Urinary bladder (tissue), 4 donors: Measurements from ENCODE around the gene CDH20. TPM values are rescaled to one million over a fixed set of nuclear protein-coding genes. Genes with fewer than 3 reads are reported as not detected.

Experiments used
- DNase-seq: peaks from one replicate; pipeline ENCODE4 v3.0.0-alpha.2; 2015; ENCODE audit errors: extremely low spot score
- H3K27ac ChIP-seq: one replicate; pipeline ENCODE4 v1.5.1; 2013; ENCODE audit warnings: low read depth, mild to moderate bottlenecking, moderate library complexity
- H3K36me3 ChIP-seq: one replicate; pipeline ENCODE4 v1.6.1; 2013; ENCODE audit warnings: mild to moderate bottlenecking, moderate library complexity; ENCODE audit not compliant: insufficient read depth
- H3K4me1 ChIP-seq: one replicate; pipeline ENCODE4 v1.6.1; 2013; ENCODE audit warnings: mild to moderate bottlenecking, moderate library complexity; ENCODE audit not compliant: insufficient read depth
- H3K4me3 ChIP-seq: one replicate; pipeline ENCODE4 v1.5.1; 2013; ENCODE audit warnings: low read depth, low read length
- WGBS: extraction: QIAGEN DNeasy Blood & Tissue Kit; methylation state at CpG from one replicate; pipeline ENCODE4 v1.1.7; 2013; 5-methylcytosine and 5-hydroxymethylcytosine counted together
- polyA plus RNA-seq: library from polyadenylated mRNA; stranded (reverse); fragments of 200-250 nt; gene quantifications from one replicate; pipeline ENCODE4 v1.2.3, GENCODE V29; 2013
- total RNA-seq: library from RNA; depleted of rRNA; stranded (reverse); fragments of >200 nt; gene quantifications from one replicate; pipeline ENCODE4 v1.2.3, GENCODE V29; 2014
- donor health status: healthy with polysubstance abuse.
- donor health status: healthy.

CDH20 gene
- total and polyA plus RNA-seq, 2 donors: 1.1 TPM

GRCh38 chr18:61333746-61334490 lies 688 bp downstream of the CDH20 start:
- no peaks in the 10 kb centered on the region for H3K36me3 ChIP-seq
- H3K27ac ChIP-seq: no peak overlapping the region
- WGBS: under 1% methylated on average over 73 of the region's 73 CpGs
- no peak for DNase-seq
- H3K4me3 ChIP-seq: peak overlapping the region; percentile 3
- no peaks in the 10 kb centered on the region for H3K4me1 ChIP-seq

GRCh38 chr18:61334491-61334850 lies 1.2 kb downstream of the CDH20 start:
- DNase-seq: no peak
- no peaks in the 10 kb centered on the region for H3K36me3 ChIP-seq
- H3K4me1 ChIP-seq: no peaks in the 10 kb centered on the region
- no peak overlapping the region for H3K27ac ChIP-seq
- peak overlapping the region; percentile 3 for H3K4me3 ChIP-seq
- WGBS: 4% methylated on average over 13 of the region's 13 CpGs

- H3K36me3 ChIP-seq: no peaks in the 10 kb centered on the region
These were observed 1.9 kb downstream of the CDH20 start for GRCh38 chr18:61334951-61335683.

GRCh38 chr18:61335684-61336555 lies 2.7 kb downstream of the CDH20 start:
- WGBS: 15% methylated on average over 10 of the region's 10 CpGs
- Histone ChIP-seq H3K27ac (no peak overlapping the region), H3K4me3 (no peak overlapping the region), H3K36me3 (no peaks in the 10 kb centered on the region), H3K4me1 (no peaks in the 10 kb centered on the region)
- DNase-seq: no peak

More at GRCh38 chr18:61334951-61335683, 1.9 kb downstream of the CDH20 start:
- no peak for DNase-seq
- H3K4me3 ChIP-seq: no peak overlapping the region
- H3K4me1 ChIP-seq: no peaks in the 10 kb centered on the region
- WGBS: 45% methylated on average over 10 of the region's 10 CpGs
- H3K27ac ChIP-seq: no peak overlapping the region

- H3K27ac ChIP-seq: no peak overlapping the region
- H3K4me3 ChIP-seq: no peak overlapping the region
- H3K4me1 ChIP-seq: no peaks in the 10 kb centered on the region
- H3K36me3 ChIP-seq: no peaks in the 10 kb centered on the region
- no peak for DNase-seq
- 65% methylated on average over 6 of the region's 6 CpGs for WGBS
These were observed 3.5 kb downstream of the CDH20 start for GRCh38 chr18:61336766-61337165.

- no peaks in the 10 kb centered on the region for H3K36me3 ChIP-seq
- H3K4me1 ChIP-seq: no peaks in the 10 kb centered on the region
- H3K27ac ChIP-seq: no peak overlapping the region
- 86% methylated on average over 3 of the region's 3 CpGs for WGBS
- no peak for DNase-seq
- no peak overlapping the region for H3K4me3 ChIP-seq
These were observed 4.3 kb downstream of the CDH20 start for GRCh38 chr18:61337527-61337926.

GRCh38 chr18:61340148-61340547 lies 6.9 kb downstream of the CDH20 start:
- 4% methylated on average over 1 of the region's 1 CpG for WGBS
- no peak for DNase-seq
- H3K27ac ChIP-seq: no peak overlapping the region
- H3K4me3 ChIP-seq: no peak overlapping the region
- no peaks in the 10 kb centered on the region for H3K4me1 ChIP-seq
- H3K36me3 ChIP-seq: no peaks in the 10 kb centered on the region

GRCh38 chr18:61348230-61348629 lies 15.0 kb downstream of the CDH20 start:
- no peak overlapping the region for H3K4me3 ChIP-seq

GRCh38 chr18:61350578-61350977 lies 17.3 kb downstream of the CDH20 start:
- DNase-seq: no peak
- H3K4me1 ChIP-seq: no peaks in the 10 kb centered on the region
- no peak overlapping the region for H3K27ac ChIP-seq
- no peaks in the 10 kb centered on the region for H3K36me3 ChIP-seq
- WGBS: 74% methylated on average over 2 of the region's 2 CpGs
- H3K4me3 ChIP-seq: no peak overlapping the region

More at GRCh38 chr18:61348230-61348629, 15.0 kb downstream of the CDH20 start:
- Histone ChIP-seq H3K27ac (no peak overlapping the region), H3K36me3 (no peaks in the 10 kb centered on the region), H3K4me1 (no peaks in the 10 kb centered on the region)
- no peak for DNase-seq

- 82% methylated on average over 1 of the region's 1 CpG for WGBS
- H3K36me3 ChIP-seq: no peaks in the 10 kb centered on the region
- no peak for DNase-seq
- H3K4me1 ChIP-seq: no peaks in the 10 kb centered on the region
- H3K27ac ChIP-seq: no peak overlapping the region
- H3K4me3 ChIP-seq: no peak overlapping the region
These were observed 18.8 kb downstream of the CDH20 start for GRCh38 chr18:61352059-61352458.

- no peak overlapping the region for H3K4me3 ChIP-seq
- no peaks in the 10 kb centered on the region for H3K36me3 ChIP-seq
- H3K4me1 ChIP-seq: no peaks in the 10 kb centered on the region
- no peak overlapping the region for H3K27ac ChIP-seq
- DNase-seq: no peak
These were observed 19.4 kb downstream of the CDH20 start for GRCh38 chr18:61352611-61353010.

GRCh38 chr18:61360404-61361383 lies 27.5 kb downstream of the CDH20 start:
- DNase-seq: no peak
- WGBS: 64% methylated on average over 7 of the region's 7 CpGs
- Histone ChIP-seq H3K27ac (no peak overlapping the region), H3K36me3 (no peaks in the 10 kb centered on the region), H3K4me3 (no peak overlapping the region), H3K4me1 (no peaks in the 10 kb centered on the region)

GRCh38 chr18:61362511-61362910 lies 29.3 kb downstream of the CDH20 start:
- DNase-seq: no peak
- Histone ChIP-seq H3K4me3 (no peak overlapping the region), H3K27ac (no peak overlapping the region), H3K36me3 (no peaks in the 10 kb centered on the region), H3K4me1 (no peaks in the 10 kb centered on the region)
- WGBS: 88% methylated on average over 1 of the region's 1 CpG
